Measurements from ENCODE around the gene BTG2. TPM values are rescaled to one million over a fixed set of nuclear protein-coding genes. Genes with fewer than 3 reads are reported as not detected.
A peak's percentile ranks its signal among the peaks of the same experiment; 100 is the strongest.

The BTG2 gene
- total and polyA plus RNA-seq, 4 donors, result 36.2 to 302 (median 84.2) TPM

- intact Hi-C loops (cut with DNase I), result no loop called here
- Histone ChIP-seq H3K27ac (ENCODE audit: low read depth in 1 of 2, low read length in 2 of 2) (no peak overlapping the region), H3K27me3 (ENCODE audit: control insufficient read depth in 1 of 2, insufficient read depth in 2 of 2, low read length in 1 of 2) (no peaks in the 10 kb centered on the region), H3K4me3 (ENCODE audit: low read length in 2 of 2) (no peak overlapping the region), H3K4me1 (ENCODE audit: control insufficient read depth in 1 of 2, insufficient read depth in 2 of 2, low read length in 2 of 2) (peaks cover 0 to 3% of the 10 kb centered on the region in 2 donors), H3K9me3 (ENCODE audit: control insufficient read depth, low read length) (no peaks in the 10 kb centered on the region), H3K36me3 (ENCODE audit: control insufficient read depth in 1 of 2, insufficient read depth in 2 of 2, low read length in 1 of 2) (no peaks in the 10 kb centered on the region)
- ATAC-seq (ENCODE audit: low FRiP score) (no peak), DNase-seq (peak in 1 of 2 donors; percentile 21)
- 94 to 97% methylated on average over 5 of the region's 5 CpGs for WGBS, 2 donors
These were observed 25.3 kb upstream of the BTG2 start for GRCh38 chr1:203280061-203280460.

GRCh38 chr1:203281033-203281432 lies 24.3 kb upstream of the BTG2 start:
- Histone ChIP-seq H3K4me1 (ENCODE audit: control insufficient read depth in 1 of 2, insufficient read depth in 2 of 2, low read length in 2 of 2) (peaks cover 0 to 3% of the 10 kb centered on the region in 2 donors), H3K27ac (ENCODE audit: low read depth in 1 of 2, low read length in 2 of 2) (no peak overlapping the region), H3K9me3 (ENCODE audit: control insufficient read depth, low read length) (no peaks in the 10 kb centered on the region), H3K4me3 (ENCODE audit: low read length in 2 of 2) (no peak overlapping the region), H3K36me3 (ENCODE audit: control insufficient read depth in 1 of 2, insufficient read depth in 2 of 2, low read length in 1 of 2) (no peaks in the 10 kb centered on the region), H3K27me3 (ENCODE audit: control insufficient read depth in 1 of 2, insufficient read depth in 2 of 2, low read length in 1 of 2) (no peaks in the 10 kb centered on the region)
- ATAC-seq (ENCODE audit: low FRiP score) (no peak), DNase-seq (peak in 1 of 2 donors; percentile 38)
- intact Hi-C loops (cut with DNase I), result no loop called here
- WGBS, 2 donors, result 93% methylated on average over 3 of the region's 3 CpGs

GRCh38 chr1:203281851-203282661 lies 23.3 kb upstream of the BTG2 start:
- H3K36me3 ChIP-seq (ENCODE audit: control insufficient read depth in 1 of 2, insufficient read depth in 2 of 2, low read length in 1 of 2), result no peaks in the 10 kb centered on the region
- 78 to 80% methylated on average over 10 of the region's 10 CpGs for WGBS, 2 donors
- no peak overlapping the region for H3K4me3 ChIP-seq (ENCODE audit: low read length in 2 of 2)
- no peak for ATAC-seq (ENCODE audit: low FRiP score)
- no peak overlapping the region for H3K27ac ChIP-seq (ENCODE audit: low read depth in 1 of 2, low read length in 2 of 2)
- intact Hi-C loops (cut with DNase I), result no loop called here
- no peaks in the 10 kb centered on the region for H3K9me3 ChIP-seq (ENCODE audit: control insufficient read depth, low read length)
- H3K27me3 ChIP-seq (ENCODE audit: control insufficient read depth in 1 of 2, insufficient read depth in 2 of 2, low read length in 1 of 2), result no peaks in the 10 kb centered on the region
- DNase-seq, result peak in 1 of 2 donors; percentile 51
- peaks cover 0 to 3% of the 10 kb centered on the region in 2 donors for H3K4me1 ChIP-seq (ENCODE audit: control insufficient read depth in 1 of 2, insufficient read depth in 2 of 2, low read length in 2 of 2)

- Histone ChIP-seq H3K4me1 (ENCODE audit: control insufficient read depth in 1 of 2, insufficient read depth in 2 of 2, low read length in 2 of 2) (peaks cover 0 to 3% of the 10 kb centered on the region in 2 donors), H3K27me3 (ENCODE audit: control insufficient read depth in 1 of 2, insufficient read depth in 2 of 2, low read length in 1 of 2) (no peaks in the 10 kb centered on the region), H3K36me3 (ENCODE audit: control insufficient read depth in 1 of 2, insufficient read depth in 2 of 2, low read length in 1 of 2) (no peaks in the 10 kb centered on the region), H3K9me3 (ENCODE audit: control insufficient read depth, low read length) (no peaks in the 10 kb centered on the region), H3K4me3 (ENCODE audit: low read length in 2 of 2) (no peak overlapping the region), H3K27ac (ENCODE audit: low read depth in 1 of 2, low read length in 2 of 2) (no peak overlapping the region)
- WGBS, 2 donors, result 89 to 90% methylated on average over 11 of the region's 11 CpGs
- ATAC-seq (ENCODE audit: low FRiP score) (no peak), DNase-seq (peak in 1 of 2 donors; percentile 44)
- intact Hi-C loops (cut with DNase I), result no loop called here
These were observed 22.4 kb upstream of the BTG2 start for GRCh38 chr1:203282720-203283542.

GRCh38 chr1:203283597-203283996 lies 21.7 kb upstream of the BTG2 start:
- ATAC-seq (ENCODE audit: low FRiP score), result no peak
- no peaks in the 10 kb centered on the region for H3K9me3 ChIP-seq (ENCODE audit: control insufficient read depth, low read length)
- H3K4me3 ChIP-seq (ENCODE audit: low read length in 2 of 2), result no peak overlapping the region
- peaks cover 0 to 3% of the 10 kb centered on the region in 2 donors for H3K4me1 ChIP-seq (ENCODE audit: control insufficient read depth in 1 of 2, insufficient read depth in 2 of 2, low read length in 2 of 2)
- H3K27ac ChIP-seq (ENCODE audit: low read depth in 1 of 2, low read length in 2 of 2), result no peak overlapping the region
- intact Hi-C loops (cut with DNase I), result no loop called here
- DNase-seq, result no peak
- WGBS, 2 donors, result 94 to 98% methylated on average over 6 of the region's 6 CpGs
- H3K27me3 ChIP-seq (ENCODE audit: control insufficient read depth in 1 of 2, insufficient read depth in 2 of 2, low read length in 1 of 2), result no peaks in the 10 kb centered on the region
- H3K36me3 ChIP-seq (ENCODE audit: control insufficient read depth in 1 of 2, insufficient read depth in 2 of 2, low read length in 1 of 2), result no peaks in the 10 kb centered on the region

- DNase-seq, result peak in 1 of 2 donors; percentile 31
- Histone ChIP-seq H3K27me3 (ENCODE audit: control insufficient read depth in 1 of 2, insufficient read depth in 2 of 2, low read length in 1 of 2) (no peaks in the 10 kb centered on the region), H3K9me3 (ENCODE audit: control insufficient read depth, low read length) (no peaks in the 10 kb centered on the region), H3K4me1 (ENCODE audit: control insufficient read depth in 1 of 2, insufficient read depth in 2 of 2, low read length in 2 of 2) (no peaks in the 10 kb centered on the region), H3K4me3 (ENCODE audit: low read length in 2 of 2) (no peak overlapping the region), H3K27ac (ENCODE audit: low read depth in 1 of 2, low read length in 2 of 2) (no peak overlapping the region), H3K36me3 (ENCODE audit: control insufficient read depth in 1 of 2, insufficient read depth in 2 of 2, low read length in 1 of 2) (no peaks in the 10 kb centered on the region)
- intact Hi-C loops (cut with DNase I), result no loop called here
- no peak for ATAC-seq (ENCODE audit: low FRiP score)
- 87% methylated on average over 11 of the region's 11 CpGs for WGBS, 2 donors
These were observed 20.8 kb upstream of the BTG2 start for GRCh38 chr1:203284411-203285123.

DNA sequence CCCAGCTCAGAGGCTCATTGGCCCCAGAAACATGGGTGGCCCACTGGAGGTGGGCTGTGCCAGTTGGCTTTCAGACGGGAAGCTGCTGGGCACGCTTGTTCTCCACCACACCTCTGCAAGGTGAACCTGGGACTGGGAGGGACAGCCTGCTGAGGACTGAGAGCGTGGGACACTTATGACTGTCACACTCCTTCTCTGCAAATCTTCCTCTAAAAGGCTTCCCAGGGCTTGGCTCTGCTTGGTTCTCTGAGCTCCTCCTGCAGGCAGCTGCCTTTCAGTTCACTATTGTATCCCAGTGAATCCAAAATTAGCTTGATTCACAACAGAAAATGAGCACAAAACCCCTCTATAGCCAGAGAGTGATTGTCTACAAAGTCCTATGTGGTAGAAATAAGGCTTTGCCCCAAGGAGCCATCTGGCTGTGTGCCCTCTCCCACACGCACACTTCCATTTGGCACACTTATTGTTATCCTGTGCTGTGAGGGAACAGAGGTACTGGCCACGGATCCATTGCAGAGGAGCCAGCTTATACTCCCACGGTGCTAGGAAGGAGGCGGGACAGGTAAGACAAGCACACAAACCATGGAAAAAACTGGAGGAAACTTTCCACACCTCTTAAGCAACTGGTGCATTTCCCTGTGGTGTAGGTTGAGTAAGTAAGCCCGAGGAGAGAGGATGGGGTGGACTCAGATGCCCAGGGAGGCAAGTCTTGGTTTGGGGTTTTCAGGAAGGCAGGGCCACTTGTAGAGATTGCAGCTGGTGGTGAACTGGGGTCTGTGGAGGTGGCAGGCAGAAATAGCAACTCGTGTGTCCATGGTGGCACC lies 18.9 kb upstream of the BTG2 start:
- no peaks in the 10 kb centered on the region for H3K27me3 ChIP-seq (ENCODE audit: control insufficient read depth in 1 of 2, insufficient read depth in 2 of 2, low read length in 1 of 2)
- H3K4me1 ChIP-seq (ENCODE audit: control insufficient read depth in 1 of 2, insufficient read depth in 2 of 2, low read length in 2 of 2), result no peaks in the 10 kb centered on the region
- no peaks in the 10 kb centered on the region for H3K36me3 ChIP-seq (ENCODE audit: control insufficient read depth in 1 of 2, insufficient read depth in 2 of 2, low read length in 1 of 2)
- no peak overlapping the region for H3K27ac ChIP-seq (ENCODE audit: low read depth in 1 of 2, low read length in 2 of 2)
- no peak for ATAC-seq (ENCODE audit: low FRiP score)
- peak in 1 of 2 donors; percentile 67 for DNase-seq
- H3K9me3 ChIP-seq (ENCODE audit: control insufficient read depth, low read length), result no peaks in the 10 kb centered on the region
- WGBS, 2 donors, result 23 to 27% methylated on average over 9 of the region's 9 CpGs
- intact Hi-C loops (cut with DNase I), result no loop called here
- H3K4me3 ChIP-seq (ENCODE audit: low read length in 2 of 2), result no peak overlapping the region
